Measurements from ENCODE around the gene AK2.

DNA sequence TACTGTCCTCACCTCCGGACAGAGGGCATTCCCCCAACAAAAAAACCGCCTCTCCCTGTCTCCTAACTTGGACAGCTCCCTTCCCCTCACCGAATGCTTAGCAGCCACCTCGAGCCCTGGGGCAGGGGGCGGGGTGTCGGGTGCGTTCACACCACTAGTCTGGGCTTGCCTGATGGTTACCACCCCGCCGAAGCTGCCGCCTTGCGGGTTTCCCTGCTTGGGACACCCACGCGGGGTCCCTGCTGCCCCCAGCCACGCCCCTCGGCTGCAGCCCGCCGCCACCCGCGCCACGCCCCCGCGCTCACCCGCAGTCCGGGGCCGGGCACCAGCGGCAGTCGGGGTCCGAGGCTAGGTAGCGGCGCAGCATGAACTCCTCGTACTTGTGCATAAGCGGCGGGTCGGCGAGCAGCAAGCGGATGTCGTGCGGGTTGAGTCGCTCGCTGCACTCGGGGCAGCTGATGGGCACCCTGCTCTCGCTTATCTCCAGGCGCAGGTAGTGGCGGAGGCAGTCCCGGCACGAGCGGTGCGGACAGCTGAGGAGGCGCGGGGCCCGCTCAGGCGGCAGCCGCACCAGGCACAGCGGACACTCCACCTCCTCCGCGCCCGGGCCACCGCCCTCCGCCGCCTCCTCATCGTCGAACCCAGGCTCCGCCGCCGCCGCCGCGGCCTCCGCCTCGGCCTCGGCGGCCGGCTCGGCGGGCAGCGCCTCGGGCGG, 72.8 kb downstream of the AK2 start:
- TF ChIP-seq, protein P1, sequence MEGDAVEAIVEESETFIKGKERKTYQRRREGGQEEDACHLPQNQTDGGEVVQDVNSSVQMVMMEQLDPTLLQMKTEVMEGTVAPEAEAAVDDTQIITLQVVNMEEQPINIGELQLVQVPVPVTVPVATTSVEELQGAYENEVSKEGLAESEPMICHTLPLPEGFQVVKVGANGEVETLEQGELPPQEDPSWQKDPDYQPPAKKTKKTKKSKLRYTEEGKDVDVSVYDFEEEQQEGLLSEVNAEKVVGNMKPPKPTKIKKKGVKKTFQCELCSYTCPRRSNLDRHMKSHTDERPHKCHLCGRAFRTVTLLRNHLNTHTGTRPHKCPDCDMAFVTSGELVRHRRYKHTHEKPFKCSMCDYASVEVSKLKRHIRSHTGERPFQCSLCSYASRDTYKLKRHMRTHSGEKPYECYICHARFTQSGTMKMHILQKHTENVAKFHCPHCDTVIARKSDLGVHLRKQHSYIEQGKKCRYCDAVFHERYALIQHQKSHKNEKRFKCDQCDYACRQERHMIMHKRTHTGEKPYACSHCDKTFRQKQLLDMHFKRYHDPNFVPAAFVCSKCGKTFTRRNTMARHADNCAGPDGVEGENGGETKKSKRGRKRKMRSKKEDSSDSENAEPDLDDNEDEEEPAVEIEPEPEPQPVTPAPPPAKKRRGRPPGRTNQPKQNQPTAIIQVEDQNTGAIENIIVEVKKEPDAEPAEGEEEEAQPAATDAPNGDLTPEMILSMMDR (IDR thresholded peaks at IDR 0.05; ENCODE audit: low read depth, low read length, missing input control), result no peak
- TF ChIP-seq, protein P2, sequence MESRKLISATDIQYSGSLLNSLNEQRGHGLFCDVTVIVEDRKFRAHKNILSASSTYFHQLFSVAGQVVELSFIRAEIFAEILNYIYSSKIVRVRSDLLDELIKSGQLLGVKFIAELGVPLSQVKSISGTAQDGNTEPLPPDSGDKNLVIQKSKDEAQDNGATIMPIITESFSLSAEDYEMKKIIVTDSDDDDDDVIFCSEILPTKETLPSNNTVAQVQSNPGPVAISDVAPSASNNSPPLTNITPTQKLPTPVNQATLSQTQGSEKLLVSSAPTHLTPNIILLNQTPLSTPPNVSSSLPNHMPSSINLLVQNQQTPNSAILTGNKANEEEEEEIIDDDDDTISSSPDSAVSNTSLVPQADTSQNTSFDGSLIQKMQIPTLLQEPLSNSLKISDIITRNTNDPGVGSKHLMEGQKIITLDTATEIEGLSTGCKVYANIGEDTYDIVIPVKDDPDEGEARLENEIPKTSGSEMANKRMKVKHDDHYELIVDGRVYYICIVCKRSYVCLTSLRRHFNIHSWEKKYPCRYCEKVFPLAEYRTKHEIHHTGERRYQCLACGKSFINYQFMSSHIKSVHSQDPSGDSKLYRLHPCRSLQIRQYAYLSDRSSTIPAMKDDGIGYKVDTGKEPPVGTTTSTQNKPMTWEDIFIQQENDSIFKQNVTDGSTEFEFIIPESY (IDR thresholded peaks at IDR 0.05), result no peak
